ENCODE measurements around the gene HTR3E. TPM values are rescaled to one million over a fixed set of nuclear protein-coding genes. Genes with fewer than 3 reads are reported as not detected.
A peak's percentile ranks its signal among the peaks of the same experiment; 100 is the strongest.
"Not testable (repeated sequence)": the region's sequence is repeated elsewhere in the genome, so short reads cannot be mapped to it uniquely, and the experiment has no call there.

HTR3E gene
- total RNA-seq, 3 donors from 2014 or later = not detected

DNA sequence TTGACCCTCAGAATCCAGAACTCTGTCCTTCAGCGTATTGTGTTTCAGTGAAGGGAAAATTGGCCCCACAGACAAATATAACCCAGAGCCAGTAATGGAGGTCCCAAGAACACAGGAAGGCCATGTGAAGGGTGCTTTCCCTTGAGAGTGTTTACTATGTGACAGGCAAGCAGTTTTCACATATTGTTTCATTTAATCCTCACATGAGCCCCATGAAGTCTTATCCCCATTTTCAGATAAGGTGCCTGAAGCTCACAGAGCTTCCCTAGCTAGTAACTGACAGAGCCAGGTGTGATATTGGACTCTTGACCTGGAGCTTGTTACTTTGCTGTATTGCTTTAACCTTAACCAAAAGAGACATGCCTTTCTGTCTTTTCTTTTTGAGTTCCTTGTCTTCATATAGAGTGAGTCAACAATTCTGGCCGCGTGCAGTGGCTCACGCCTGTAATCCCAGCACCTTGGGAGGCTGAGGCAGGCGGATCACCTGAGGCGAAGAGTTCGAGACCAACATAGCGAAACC, 48.9 kb downstream of the HTR3E start:
- no peaks in the 10 kb centered on the region for H3K27me3 ChIP-seq
- intact Hi-C loops (cut with DNase I; ENCODE audit: low total_unique reads) = no loop called here
- TF ChIP-seq, protein P1, sequence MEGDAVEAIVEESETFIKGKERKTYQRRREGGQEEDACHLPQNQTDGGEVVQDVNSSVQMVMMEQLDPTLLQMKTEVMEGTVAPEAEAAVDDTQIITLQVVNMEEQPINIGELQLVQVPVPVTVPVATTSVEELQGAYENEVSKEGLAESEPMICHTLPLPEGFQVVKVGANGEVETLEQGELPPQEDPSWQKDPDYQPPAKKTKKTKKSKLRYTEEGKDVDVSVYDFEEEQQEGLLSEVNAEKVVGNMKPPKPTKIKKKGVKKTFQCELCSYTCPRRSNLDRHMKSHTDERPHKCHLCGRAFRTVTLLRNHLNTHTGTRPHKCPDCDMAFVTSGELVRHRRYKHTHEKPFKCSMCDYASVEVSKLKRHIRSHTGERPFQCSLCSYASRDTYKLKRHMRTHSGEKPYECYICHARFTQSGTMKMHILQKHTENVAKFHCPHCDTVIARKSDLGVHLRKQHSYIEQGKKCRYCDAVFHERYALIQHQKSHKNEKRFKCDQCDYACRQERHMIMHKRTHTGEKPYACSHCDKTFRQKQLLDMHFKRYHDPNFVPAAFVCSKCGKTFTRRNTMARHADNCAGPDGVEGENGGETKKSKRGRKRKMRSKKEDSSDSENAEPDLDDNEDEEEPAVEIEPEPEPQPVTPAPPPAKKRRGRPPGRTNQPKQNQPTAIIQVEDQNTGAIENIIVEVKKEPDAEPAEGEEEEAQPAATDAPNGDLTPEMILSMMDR (IDR thresholded peaks at IDR 0.05) = no peak
- TF ChIP-seq POLR2AphosphoS5 (IDR thresholded peaks at IDR 0.05) (no peak), POLR2A (IDR thresholded peaks at IDR 0.05) (no peak)
- peak overlapping the region; percentile 13 to 50 for H3K27ac ChIP-seq
- H3K9me3 ChIP-seq = no peaks in the 10 kb centered on the region
- peak in 1 of 2 donors; percentile 39 for DNase-seq (ENCODE audit: low spot score in 2 of 2)
- H3K4me1 ChIP-seq = no peaks in the 10 kb centered on the region
- H3K4me3 ChIP-seq = no peak overlapping the region
- H3K36me3 ChIP-seq = peaks cover 7% of the 10 kb centered on the region

DNA sequence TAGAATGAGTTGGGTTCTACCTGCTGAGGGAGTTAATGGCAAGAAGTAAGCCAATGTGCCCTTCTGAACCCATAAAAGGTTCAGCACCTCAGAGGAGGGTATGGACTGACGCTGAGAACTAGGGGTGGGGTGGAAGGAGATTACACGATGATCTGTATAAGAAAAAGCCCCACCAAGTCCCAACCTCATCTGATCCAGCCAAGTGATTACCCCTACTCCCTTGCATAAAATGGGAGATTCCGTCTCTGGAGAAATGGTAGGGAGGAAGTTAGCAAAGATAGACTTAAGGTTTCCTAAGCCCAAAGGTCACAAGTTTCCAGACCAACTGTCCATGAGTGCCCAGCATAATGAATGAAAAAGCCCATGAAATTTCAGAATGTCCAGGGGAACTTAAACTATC, 51.2 kb downstream of the HTR3E start:
- Histone ChIP-seq H3K9me3 (no peaks in the 10 kb centered on the region), H3K4me3 (no peak overlapping the region), H3K36me3 (no peaks in the 10 kb centered on the region), H3K27ac (no peak overlapping the region), H3K4me1 (no peaks in the 10 kb centered on the region), H3K27me3 (no peaks in the 10 kb centered on the region)
- no peak for DNase-seq (ENCODE audit: low spot score in 2 of 2)
- intact Hi-C loops (cut with DNase I; ENCODE audit: low total_unique reads) = no loop called here
- TF ChIP-seq, protein P1 (IDR thresholded peaks at IDR 0.05) = no peak
- TF ChIP-seq POLR2AphosphoS5 (IDR thresholded peaks at IDR 0.05) = no peak
- no peak for TF ChIP-seq POLR2A (IDR thresholded peaks at IDR 0.05)

DNA sequence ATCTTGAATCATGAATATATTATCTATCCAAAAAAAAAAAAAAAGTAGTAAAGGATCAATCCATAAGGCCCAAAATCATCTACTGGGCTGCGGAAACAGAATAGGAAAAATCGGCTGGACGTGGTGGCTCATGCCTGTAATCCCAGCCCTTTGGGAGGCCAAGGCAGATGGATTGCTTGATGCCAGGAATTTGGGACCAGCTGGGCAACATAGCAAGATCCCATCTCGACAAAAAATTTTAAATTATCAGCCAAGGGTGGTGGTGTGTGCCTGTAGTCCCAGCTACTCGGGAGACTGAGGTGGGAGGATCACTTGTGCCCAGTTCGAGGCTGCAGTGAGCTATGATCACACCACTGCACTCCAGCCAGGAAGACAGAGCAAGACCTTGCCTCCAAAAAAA, 52.3 kb downstream of the HTR3E start:
- Histone ChIP-seq H3K27me3 (no peaks in the 10 kb centered on the region), H3K4me3 (no peak overlapping the region), H3K27ac (no peak overlapping the region), H3K4me1 (no peaks in the 10 kb centered on the region), H3K9me3 (no peaks in the 10 kb centered on the region), H3K36me3 (no peaks in the 10 kb centered on the region)
- intact Hi-C loops (cut with DNase I; ENCODE audit: low total_unique reads) = no loop called here
- peak in 1 of 2 donors; percentile 14 for DNase-seq (ENCODE audit: low spot score in 2 of 2)
- TF ChIP-seq, protein P1 (IDR thresholded peaks at IDR 0.05) = no peak
- TF ChIP-seq POLR2A (IDR thresholded peaks at IDR 0.05) (no peak), POLR2AphosphoS5 (IDR thresholded peaks at IDR 0.05) (no peak)

DNA sequence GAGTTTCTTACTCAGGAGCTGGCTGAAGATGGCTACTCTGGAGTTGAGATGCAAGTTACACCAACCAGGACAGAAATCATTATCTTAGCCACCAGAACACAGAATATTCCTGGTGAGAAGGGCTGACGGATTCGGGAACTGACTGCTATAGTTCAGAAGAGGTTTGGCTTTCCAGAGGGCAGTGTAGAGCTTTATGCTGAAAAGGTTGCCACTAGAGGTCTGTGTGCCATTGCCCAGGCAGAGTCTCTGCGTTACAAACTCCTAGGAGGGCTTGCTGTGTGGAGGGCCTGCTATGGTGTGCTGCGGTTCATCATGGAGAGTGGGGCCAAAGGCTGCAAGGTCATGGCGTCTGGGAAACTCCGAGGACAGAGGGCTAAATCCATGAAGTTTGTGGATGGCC, 52.9 kb downstream of the HTR3E start:
- peak in 1 of 2 donors; percentile 2 for DNase-seq (ENCODE audit: low spot score in 2 of 2)
- intact Hi-C loops (cut with DNase I; ENCODE audit: low total_unique reads); H3K36me3 ChIP-seq: not testable (repeated sequence)

DNA sequence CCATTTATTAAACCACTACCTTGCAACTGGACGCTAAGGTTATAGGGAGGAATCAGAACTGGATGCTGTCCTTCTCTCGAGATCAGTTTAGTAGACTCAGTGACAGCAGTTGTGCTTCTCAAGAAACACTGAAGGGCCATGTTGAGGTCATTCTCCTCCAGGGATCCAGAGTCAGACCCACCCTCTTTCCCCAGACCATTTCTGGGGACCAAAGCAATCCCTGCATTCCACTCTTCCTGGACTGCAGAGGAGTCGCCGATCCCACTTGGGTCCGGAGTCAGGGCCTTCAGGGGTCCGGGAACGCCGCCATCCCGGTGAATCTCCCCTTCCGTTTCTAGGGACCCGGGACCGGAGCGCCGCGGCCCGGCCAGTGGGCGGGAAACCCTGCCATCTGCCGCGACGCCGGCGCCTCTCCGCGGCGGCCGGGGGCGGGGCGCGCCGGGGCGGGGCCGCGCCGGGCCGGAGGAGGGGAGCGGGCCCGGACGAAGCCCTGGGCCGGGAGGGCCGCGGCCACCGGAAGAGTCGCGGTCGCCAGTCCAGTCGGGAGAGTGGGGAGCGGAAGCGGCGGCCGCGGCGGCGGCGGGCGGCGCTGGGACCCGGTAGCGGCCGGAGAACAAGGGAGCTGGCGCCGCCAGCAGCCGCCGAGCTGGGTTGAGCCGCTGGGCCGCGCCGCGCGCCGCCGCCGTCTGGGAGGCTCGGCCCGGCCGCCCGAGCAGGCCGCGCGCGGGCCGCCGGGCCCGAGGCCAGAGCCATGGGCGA, 58.2 kb downstream of the HTR3E start, which contains the start of gene DVL3:
Gene DVL3 (plus strand): TSS at position 493 of the 759 bp plus-strand sequence. CDS start 259 bp downstream, at position 752.
- DNase-seq (ENCODE audit: low spot score in 2 of 2) = peak; percentile 37 to 59
- peak within 1 kb of the TSS; percentile 88 to 97 for H3K27ac ChIP-seq
- no peaks in the 10 kb centered on the region for H3K9me3 ChIP-seq
- H3K36me3 ChIP-seq = no peaks in the 10 kb centered on the region
- peaks cover 0 to 3% of the 10 kb centered on the region in 2 donors for H3K4me1 ChIP-seq
- intact Hi-C loops (cut with DNase I; ENCODE audit: low total_unique reads) = no loop called here
- TF ChIP-seq POLR2A (IDR thresholded peaks at IDR 0.05) (no peak), POLR2AphosphoS5 (IDR thresholded peaks at IDR 0.05) (peak in 2 of 3 donors; percentile 3 to 7)
- H3K4me3 ChIP-seq = peak within 1 kb of the TSS; percentile 88 to 99 (median 91)
- no peaks in the 10 kb centered on the region for H3K27me3 ChIP-seq

More for the DNA sequence above, 52.9 kb downstream of the HTR3E start:
- not testable (repeated sequence) for H3K27ac ChIP-seq, H3K27me3 ChIP-seq, H3K9me3 ChIP-seq, H3K4me1 ChIP-seq, H3K4me3 ChIP-seq
